ENCODE results near the gene TRPC5OS.

Gene TRPC5OS

GRCh38 chrX:111875881-111876280, at the start of gene TRPC5OS:
TSS of gene TRPC5OS (plus strand) at chrX:111876181. CDS start at chrX:111901850, 25,669 bp downstream.
- DNase-seq (ENCODE audit: low read depth): no peak

GRCh38 chrX:111829345-111829744, 46.6 kb upstream of the TRPC5OS start:
- no peak for DNase-seq (ENCODE audit: low read depth)

GRCh38 chrX:111830571-111830970, 45.4 kb upstream of the TRPC5OS start:
- no peak for DNase-seq (ENCODE audit: low read depth)

- DNase-seq (ENCODE audit: low read depth): no peak
Measured at GRCh38 chrX:111831343-111831742, 44.6 kb upstream of the TRPC5OS start.

- DNase-seq (ENCODE audit: low read depth): no peak
Measured at GRCh38 chrX:111837197-111837596, 38.8 kb upstream of the TRPC5OS start.

GRCh38 chrX:111847491-111848133, 28.4 kb upstream of the TRPC5OS start:
- DNase-seq (ENCODE audit: low read depth): no peak

GRCh38 chrX:111848541-111848940, 27.4 kb upstream of the TRPC5OS start:
- no peak for DNase-seq (ENCODE audit: low read depth)

GRCh38 chrX:111850975-111851374, 25.0 kb upstream of the TRPC5OS start:
- no peak for DNase-seq (ENCODE audit: low read depth)

GRCh38 chrX:111854556-111855490, 21.2 kb upstream of the TRPC5OS start:
- DNase-seq (ENCODE audit: low read depth): no peak

- no peak for DNase-seq (ENCODE audit: low read depth)
Measured at GRCh38 chrX:111857534-111858060, 18.4 kb upstream of the TRPC5OS start.

GRCh38 chrX:111861605-111862004, 14.4 kb upstream of the TRPC5OS start:
- DNase-seq (ENCODE audit: low read depth): no peak

GRCh38 chrX:111867236-111867635, 8.7 kb upstream of the TRPC5OS start:
- DNase-seq (ENCODE audit: low read depth): no peak

GRCh38 chrX:111868726-111869638, 7.0 kb upstream of the TRPC5OS start:
- no peak for DNase-seq (ENCODE audit: low read depth)

- DNase-seq (ENCODE audit: low read depth): peak; percentile 9
Measured at GRCh38 chrX:111869639-111870034, 6.3 kb upstream of the TRPC5OS start.

- DNase-seq (ENCODE audit: low read depth): no peak
Measured at GRCh38 chrX:111874241-111874640, 1.7 kb upstream of the TRPC5OS start.

- DNase-seq (ENCODE audit: low read depth): no peak
Measured at GRCh38 chrX:111876646-111877045, 665 bp downstream of the TRPC5OS start.

- no peak for DNase-seq (ENCODE audit: low read depth)
Measured at GRCh38 chrX:111877681-111878080, 1.7 kb downstream of the TRPC5OS start.

GRCh38 chrX:111880735-111881134, 4.8 kb downstream of the TRPC5OS start:
- no peak for DNase-seq (ENCODE audit: low read depth)

GRCh38 chrX:111881715-111882114, 5.7 kb downstream of the TRPC5OS start:
- no peak for DNase-seq (ENCODE audit: low read depth)

- no peak for DNase-seq (ENCODE audit: low read depth)
Measured at GRCh38 chrX:111886678-111887077, 10.7 kb downstream of the TRPC5OS start.

GRCh38 chrX:111888600-111888999, 12.6 kb downstream of the TRPC5OS start:
- no peak for DNase-seq (ENCODE audit: low read depth)

- DNase-seq (ENCODE audit: low read depth): no peak
Measured at GRCh38 chrX:111892375-111892774, 16.4 kb downstream of the TRPC5OS start.
